Fibroblast of lung (primary cell): ENCODE measurements around the gene KLHDC4. TPM values are rescaled to one million over a fixed set of nuclear protein-coding genes. Genes with fewer than 3 reads are reported as not detected.
A peak's percentile ranks its signal among the peaks of the same experiment; 100 is the strongest.

ENCODE experiments used
- DNase-seq, 2 donors: peaks; one replicate each; pipeline versions ENCODE4 v3.0.0 to v3.0.0-alpha.2; 2010; ENCODE audit warnings: low read depth in 2 of 2
- H2AFZ ChIP-seq: 2 replicates; pipeline ENCODE4 v1.5.1; 2012; ENCODE audit warnings: low read length, control low read depth, inconsistent platforms
- H3K27ac ChIP-seq: 2 replicates; pipeline ENCODE4 v1.5.1; 2011; ENCODE audit warnings: low read length, control low read depth; ENCODE audit not compliant: insufficient read depth
- H3K27me3 ChIP-seq: 2 replicates; pipeline ENCODE4 v1.5.1; 2011; ENCODE audit warnings: mild to moderate bottlenecking, low read length; ENCODE audit not compliant: control insufficient read depth, insufficient read depth
- H3K36me3 ChIP-seq: 2 replicates; pipeline ENCODE4 v1.5.1; 2011; ENCODE audit warnings: low read length; ENCODE audit not compliant: control insufficient read depth, insufficient read depth
- H3K4me1 ChIP-seq: 2 replicates; pipeline ENCODE4 v1.5.1; 2011; ENCODE audit warnings: low read length; ENCODE audit not compliant: control insufficient read depth, insufficient read depth; ENCODE audit errors: extremely low read depth
- H3K4me2 ChIP-seq: 2 replicates; pipeline ENCODE4 v1.5.1; 2011; ENCODE audit warnings: low read length, control low read depth; ENCODE audit not compliant: insufficient read depth; ENCODE audit errors: extremely low read depth
- H3K4me3 ChIP-seq, 4 experiments: fragments of 200-600 bp in 1 of 4; sonication (generic) in 1 of 4; replicated peaks in 1 of 4; 2 replicates each; pipeline ENCODE4 v1.5.1; 2011 to 2016; ENCODE audit warnings: low read length in 4 of 4, low read depth in 3 of 4, mild to moderate bottlenecking in 3 of 4, control low read depth in 2 of 4, inconsistent platforms in 1 of 4, mixed read lengths in 1 of 4; ENCODE audit not compliant: insufficient read depth in 1 of 4; ENCODE audit errors: control extremely low read depth in 1 of 4
- H3K79me2 ChIP-seq: 2 replicates; pipeline ENCODE4 v1.5.1; 2012; ENCODE audit warnings: mild to moderate bottlenecking, low read length, inconsistent platforms; ENCODE audit not compliant: control insufficient read depth, insufficient read depth
- H3K9ac ChIP-seq: 2 replicates; pipeline ENCODE4 v1.5.1; 2011; ENCODE audit warnings: mild to moderate bottlenecking, low read length, control low read depth; ENCODE audit not compliant: insufficient read depth
- H3K9me3 ChIP-seq: 2 replicates; pipeline ENCODE4 v1.5.1; 2012; ENCODE audit warnings: low read depth, low read length; ENCODE audit not compliant: control insufficient read depth, insufficient read depth
- H4K20me1 ChIP-seq: 2 replicates; pipeline ENCODE4 v1.5.1; 2011; ENCODE audit warnings: low read length; ENCODE audit not compliant: control insufficient read depth, insufficient read depth; ENCODE audit errors: extremely low read depth
- EZH2 ChIP-seq: IDR thresholded peaks from 2 replicates; pipeline ENCODE4 v1.5.1; 2012; ENCODE audit warnings: low read length, control low read depth, mild to moderate bottlenecking; ENCODE audit errors: missing control alignments
- polyA plus RNA-seq, 2 donors: library from polyadenylated mRNA; depleted of rRNA in 1 of 2; stranded (reverse) in 1 of 2; unstranded in 1 of 2; fragments of >200 nt; gene quantifications; 2 replicates each; pipeline ENCODE4 v1.2.1, GENCODE V29; 2011 to 2012; ENCODE audit warnings: missing spikeins in 1 of 2
- total RNA-seq: library from RNA; depleted of rRNA; stranded (reverse); fragments of >200 nt; gene quantifications from 2 replicates; pipeline ENCODE4 v1.2.1, GENCODE V29; 2014
- TF ChIP-seq, protein P1 (sequence below), 2 donors: IDR thresholded peaks in 1 of 2; conservative IDR thresholded peaks in 1 of 2; 1 replicate in 1 of 2; 2 replicates in 1 of 2; pipeline ENCODE4 v1.5.1; 2011 to 2012; ENCODE audit warnings: low read length in 2 of 2, control low read depth in 1 of 2, inconsistent platforms in 1 of 2, low read depth in 1 of 2, mild to moderate bottlenecking in 1 of 2

KLHDC4 gene
- total and polyA plus RNA-seq, 2 donors (not counting 1 experiment from before 2014, with no cell fraction given) = 7.3 to 17.8 TPM

DNA sequence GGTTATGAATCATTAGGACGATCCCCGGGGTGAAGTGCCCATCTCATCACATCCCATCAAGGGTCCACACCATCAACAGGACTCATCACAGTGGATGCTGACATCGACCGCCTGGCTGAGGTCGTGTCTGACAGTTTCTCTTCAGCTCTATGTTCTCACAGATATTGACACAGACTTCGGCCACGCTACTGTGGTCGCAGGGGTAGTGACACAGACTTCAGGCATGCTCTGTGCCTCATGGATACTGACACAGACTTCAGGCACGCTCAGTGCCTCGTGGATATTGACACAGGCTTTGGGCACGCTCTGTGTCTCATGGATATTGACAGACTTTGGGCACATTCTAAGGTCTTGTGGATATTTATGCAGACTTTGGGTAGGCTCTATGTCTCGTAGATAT, 50.1 kb downstream of the KLHDC4 start:
- Histone ChIP-seq H3K79me2 (no peaks in the 10 kb centered on the region), H3K4me3 (no peak overlapping the region), H4K20me1 (no peaks in the 10 kb centered on the region), H3K9ac (no peak overlapping the region), H3K4me1 (no peaks in the 10 kb centered on the region), H2AFZ (no peak overlapping the region), H3K27me3 (no peaks in the 10 kb centered on the region), H3K27ac (no peak overlapping the region), H3K9me3 (no peaks in the 10 kb centered on the region), H3K36me3 (peaks cover 2% of the 10 kb centered on the region), H3K4me2 (no peak overlapping the region)
- DNase-seq = peak in 1 of 2 donors; percentile 28
- TF ChIP-seq, protein P1, sequence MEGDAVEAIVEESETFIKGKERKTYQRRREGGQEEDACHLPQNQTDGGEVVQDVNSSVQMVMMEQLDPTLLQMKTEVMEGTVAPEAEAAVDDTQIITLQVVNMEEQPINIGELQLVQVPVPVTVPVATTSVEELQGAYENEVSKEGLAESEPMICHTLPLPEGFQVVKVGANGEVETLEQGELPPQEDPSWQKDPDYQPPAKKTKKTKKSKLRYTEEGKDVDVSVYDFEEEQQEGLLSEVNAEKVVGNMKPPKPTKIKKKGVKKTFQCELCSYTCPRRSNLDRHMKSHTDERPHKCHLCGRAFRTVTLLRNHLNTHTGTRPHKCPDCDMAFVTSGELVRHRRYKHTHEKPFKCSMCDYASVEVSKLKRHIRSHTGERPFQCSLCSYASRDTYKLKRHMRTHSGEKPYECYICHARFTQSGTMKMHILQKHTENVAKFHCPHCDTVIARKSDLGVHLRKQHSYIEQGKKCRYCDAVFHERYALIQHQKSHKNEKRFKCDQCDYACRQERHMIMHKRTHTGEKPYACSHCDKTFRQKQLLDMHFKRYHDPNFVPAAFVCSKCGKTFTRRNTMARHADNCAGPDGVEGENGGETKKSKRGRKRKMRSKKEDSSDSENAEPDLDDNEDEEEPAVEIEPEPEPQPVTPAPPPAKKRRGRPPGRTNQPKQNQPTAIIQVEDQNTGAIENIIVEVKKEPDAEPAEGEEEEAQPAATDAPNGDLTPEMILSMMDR (conservative IDR thresholded peaks at IDR 0.05 in 1 of 2, IDR thresholded peaks at IDR 0.05 in 1 of 2; ENCODE audit: low read depth in 1 of 2, low read length in 2 of 2) = no peak
- TF ChIP-seq EZH2 = no peak

DNA sequence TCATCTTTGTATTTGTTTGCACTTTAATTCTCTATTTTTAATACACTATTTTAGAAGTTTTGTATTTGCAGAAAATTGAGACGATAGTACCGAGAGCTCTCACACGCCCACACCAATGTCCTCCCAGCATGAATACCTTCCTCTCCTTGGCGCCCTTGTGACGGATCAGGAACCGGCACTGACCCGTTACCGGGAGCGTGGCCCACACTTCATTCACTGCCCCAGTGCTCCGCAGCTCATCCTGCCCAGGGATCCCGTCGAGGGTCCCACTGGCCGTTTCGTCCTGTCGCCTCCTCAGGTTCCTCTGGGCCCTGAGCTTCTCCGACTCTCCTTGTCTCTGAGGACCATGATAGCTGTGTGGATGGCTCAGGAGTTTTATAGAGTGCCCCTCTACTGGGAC, 50.6 kb downstream of the KLHDC4 start:
- Histone ChIP-seq H3K27me3 (no peaks in the 10 kb centered on the region), H3K4me1 (no peaks in the 10 kb centered on the region), H3K4me3 (no peak overlapping the region), H3K79me2 (no peaks in the 10 kb centered on the region), H3K9ac (no peak overlapping the region), H3K27ac (no peak overlapping the region), H3K9me3 (no peaks in the 10 kb centered on the region), H3K36me3 (no peaks in the 10 kb centered on the region), H4K20me1 (no peaks in the 10 kb centered on the region), H2AFZ (no peak overlapping the region), H3K4me2 (no peak overlapping the region)
- DNase-seq = no peak
- TF ChIP-seq EZH2 = no peak
- TF ChIP-seq, protein P1 (conservative IDR thresholded peaks at IDR 0.05 in 1 of 2, IDR thresholded peaks at IDR 0.05 in 1 of 2; ENCODE audit: low read depth in 1 of 2, low read length in 2 of 2) = no peak

DNA sequence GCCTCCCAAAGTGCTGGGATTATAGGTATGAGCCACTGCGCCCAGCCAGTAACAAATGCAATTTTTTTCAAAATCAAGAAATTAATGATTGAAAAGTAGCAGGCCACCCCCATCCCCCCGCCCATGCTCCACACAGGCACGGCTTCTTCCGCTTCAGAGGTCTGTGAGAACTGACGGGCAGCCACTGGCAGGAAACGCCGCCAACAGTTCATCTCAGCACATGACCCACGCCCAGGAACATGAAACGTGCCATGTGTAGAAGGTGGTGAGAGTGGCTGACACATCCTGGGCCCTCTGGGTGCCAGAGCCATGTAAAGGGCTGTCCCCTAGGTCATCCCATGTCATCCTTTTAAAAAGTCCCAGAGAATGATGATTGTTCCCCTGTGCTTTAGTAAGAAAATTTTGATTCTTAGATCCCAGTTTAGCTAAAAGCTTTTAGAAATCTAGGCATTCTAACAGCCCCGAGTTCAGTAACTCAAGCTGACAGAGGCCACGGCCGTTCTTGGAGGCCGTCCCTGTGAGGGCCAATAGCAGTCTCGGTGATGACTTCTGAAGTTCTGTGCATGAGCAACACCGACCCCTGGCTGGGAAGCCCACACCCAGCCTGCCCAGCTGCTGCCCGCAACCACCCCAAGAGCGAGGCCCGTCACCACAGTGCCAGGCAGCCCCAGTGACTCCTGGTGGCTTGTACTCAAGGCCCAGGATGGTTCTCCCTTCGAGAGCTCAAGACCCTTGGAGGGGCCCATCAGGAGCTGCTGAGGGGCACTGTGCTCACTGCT, 52.1 kb downstream of the KLHDC4 start:
- Histone ChIP-seq H3K9ac (no peak overlapping the region), H3K4me2 (no peak overlapping the region), H3K27ac (no peak overlapping the region), H4K20me1 (no peaks in the 10 kb centered on the region), H3K27me3 (no peaks in the 10 kb centered on the region), H3K9me3 (no peaks in the 10 kb centered on the region), H3K79me2 (no peaks in the 10 kb centered on the region), H3K4me3 (no peak overlapping the region), H3K4me1 (no peaks in the 10 kb centered on the region), H2AFZ (no peak overlapping the region), H3K36me3 (no peaks in the 10 kb centered on the region)
- TF ChIP-seq, protein P1 (conservative IDR thresholded peaks at IDR 0.05 in 1 of 2, IDR thresholded peaks at IDR 0.05 in 1 of 2; ENCODE audit: low read depth in 1 of 2, low read length in 2 of 2) = no peak
- TF ChIP-seq EZH2 = no peak
- DNase-seq = no peak
